HepG2 (cell line): ENCODE results near the gene TPO. TPM values are rescaled to one million over a fixed set of nuclear protein-coding genes. Genes with fewer than 3 reads are reported as not detected.

Experiments used
- ATAC-seq: fragments of 200-7000 bp; cut with Tn5 transposase; 3 replicates; pipeline ENCODE4 v1.9.1; 2020; ENCODE audit warnings: mild to moderate bottlenecking, moderate library complexity
- BruUV-seq: library from RNA; stranded (reverse); fragments of 400-500 nt; replicated peaks from 2 replicates; lab custom pipeline; 2021; lab: Mats Ljungman, UMichigan
- CTCF ChIA-PET: fragments of 300-600 bp; formaldehyde crosslinking; extraction: SDS; loops from one replicate; lab custom pipeline; 2021; ENCODE audit warnings: low total read pairs, inconsistent platforms, low intra/inter-chr PET ratio; lab: Yijun Ruan, JAX
- POLR2A ChIA-PET: fragments of 350-600 bp; sonication (Branson Sonifier 250); formaldehyde crosslinking; loops from one replicate; lab custom pipeline; 2020; ENCODE audit warnings: antibody characterized with exemption, inconsistent platforms; lab: Yijun Ruan, JAX
- DNase-seq: peaks from one replicate; pipeline ENCODE4 v3.0.0-alpha.2; 2015; ENCODE audit warnings: low spot score
- FAIRE-seq: peaks from 3 replicates; lab custom pipeline; 2011; peaks lifted over from hg19 to GRCh38; lab: Jason Lieb, UNC
- H2AFZ ChIP-seq: one replicate; pipeline ENCODE4 v1.6.1; 2011; ENCODE audit warnings: low read length, inconsistent platforms
- H3K27ac ChIP-seq: fragments of 300-600 bp; 3 replicates; pipeline ENCODE4 v1.8.0; 2011; ENCODE audit warnings: mixed run types, mild to moderate bottlenecking, mixed read lengths, low read length, inconsistent platforms; ENCODE audit not compliant: insufficient read depth; ENCODE audit errors: extremely low read length
- H3K27me3 ChIP-seq, 2 experiments: fragments of 200-600 bp in 1 of 2; 2 replicates in 1 of 2; 3 replicates in 1 of 2; pipeline versions ENCODE4 v1.6.0 to v1.8.0; 2011; ENCODE audit warnings: low read length in 2 of 2, mild to moderate bottlenecking in 2 of 2, moderate library complexity in 2 of 2, inconsistent platforms in 1 of 2; ENCODE audit not compliant: insufficient read depth in 2 of 2, control insufficient read depth in 1 of 2
- H3K36me3 ChIP-seq, 2 experiments: fragments of 200-600 bp in 1 of 2; replicated peaks in 1 of 2; 2 replicates in 1 of 2; 3 replicates in 1 of 2; pipeline versions ENCODE4 v1.5.1 to v1.8.0; 2011; ENCODE audit warnings: low read length in 2 of 2, inconsistent platforms in 1 of 2; ENCODE audit not compliant: insufficient read depth in 2 of 2, control insufficient read depth in 1 of 2
- H3K4me1 ChIP-seq: 2 replicates; pipeline ENCODE4 v1.5.1; 2012; ENCODE audit warnings: low read length, inconsistent platforms; ENCODE audit not compliant: insufficient read depth
- H3K4me2 ChIP-seq: 2 replicates; pipeline ENCODE4 v1.6.0; 2011; ENCODE audit warnings: low read depth, low read length, inconsistent platforms
- H3K4me3 ChIP-seq, 3 experiments: fragments of 200-600 bp in 1 of 3; sonication (generic), shearing (Covaris generic) in 1 of 3; replicated peaks in 1 of 3; 2 replicates each; pipeline ENCODE4 v1.5.1; 2011 to 2016; ENCODE audit warnings: low read length in 3 of 3, inconsistent platforms in 2 of 3, low read depth in 2 of 3, mild to moderate bottlenecking in 2 of 3, control low read depth in 1 of 3, mixed read lengths in 1 of 3; ENCODE audit not compliant: insufficient read depth in 1 of 3
- H3K79me2 ChIP-seq: one replicate; pipeline ENCODE4 v1.6.1; 2011; ENCODE audit warnings: low read length, inconsistent platforms; ENCODE audit not compliant: insufficient read depth
- H3K9ac ChIP-seq: 2 replicates; pipeline ENCODE4 v1.6.0; 2011; ENCODE audit warnings: mild to moderate bottlenecking, low read depth, low read length, inconsistent platforms; ENCODE audit not compliant: insufficient read depth
- H3K9me3 ChIP-seq: 2 replicates; pipeline ENCODE4 v1.5.1; 2012; ENCODE audit warnings: mild to moderate bottlenecking, low read length
- H4K20me1 ChIP-seq: 2 replicates; pipeline ENCODE4 v1.6.0; 2011; ENCODE audit warnings: inconsistent platforms, mild to moderate bottlenecking, low read length, moderate library complexity; ENCODE audit not compliant: insufficient read depth
- ISX ChIP-seq: sonication (generic); formaldehyde crosslinking; conservative IDR thresholded peaks from 2 replicates; pipeline ENCODE4 v1.5.0; 2020; ENCODE audit warnings: missing genetic modification reagents
- JUN ChIP-seq: sonication (generic); formaldehyde crosslinking; IDR thresholded peaks from 2 replicates; pipeline ENCODE4 v1.4.0; 2020; ENCODE audit warnings: mild to moderate bottlenecking, missing genetic modification reagents
- NCOA2 ChIP-seq: sonication (generic); formaldehyde crosslinking; IDR thresholded peaks from 2 replicates; pipeline ENCODE4 v1.8.0; 2022; ENCODE audit warnings: inconsistent platforms
- NR2C2 ChIP-seq: sonication (generic); formaldehyde crosslinking; IDR thresholded peaks from 2 replicates; pipeline ENCODE4 v1.4.0; 2020; ENCODE audit warnings: missing genetic modification reagents, mild to moderate bottlenecking, moderate library complexity, borderline replicate concordance
- SNAPC4 ChIP-seq: sonication (generic); formaldehyde crosslinking; IDR thresholded peaks from 2 replicates; pipeline ENCODE4 v1.4.0; 2020; ENCODE audit warnings: mild to moderate bottlenecking, missing genetic modification reagents
- TRIM24 ChIP-seq: sonication (generic); formaldehyde crosslinking; IDR thresholded peaks from 2 replicates; pipeline ENCODE4 v1.8.0; 2022; ENCODE audit warnings: mild to moderate bottlenecking, missing genetic modification reagents
- ZMYM2 ChIP-seq: sonication (generic); formaldehyde crosslinking; IDR thresholded peaks from 2 replicates; pipeline ENCODE4 v1.8.0; 2022; ENCODE audit warnings: mild to moderate bottlenecking, missing genetic modification reagents
- ZNF30 ChIP-seq: sonication (generic); formaldehyde crosslinking; IDR thresholded peaks from 2 replicates; pipeline ENCODE4 v1.5.0; 2020; ENCODE audit warnings: mild to moderate bottlenecking, missing genetic modification reagents
- ZNF354B ChIP-seq: sonication (generic); formaldehyde crosslinking; IDR thresholded peaks from 2 replicates; pipeline ENCODE4 v1.8.0; 2022; ENCODE audit warnings: mild to moderate bottlenecking, missing genetic modification reagents
- ZNF546 ChIP-seq: sonication (generic); formaldehyde crosslinking; conservative IDR thresholded peaks from 2 replicates; pipeline ENCODE4 v1.8.1; 2023; ENCODE audit warnings: mild to moderate bottlenecking, missing genetic modification reagents
- ZNF556 ChIP-seq: sonication (generic); formaldehyde crosslinking; IDR thresholded peaks from 2 replicates; pipeline ENCODE4 v1.4.0; 2020; ENCODE audit warnings: mild to moderate bottlenecking, missing genetic modification reagents, borderline replicate concordance
- ZNF576 ChIP-seq: sonication (generic); formaldehyde crosslinking; IDR thresholded peaks from 2 replicates; pipeline ENCODE4 v1.4.0; 2020; ENCODE audit warnings: mild to moderate bottlenecking, missing genetic modification reagents
- WGBS: methylation state at CpG from one replicate; pipeline ENCODE4 v1.1.6; 2017; ENCODE audit warnings: low lambda C conversion rate; 5-methylcytosine and 5-hydroxymethylcytosine counted together
- in situ Hi-C: cut with HindIII; loops from 2 replicates; pipeline ENCODE4 v1.10.0; 2017; ENCODE audit warnings: low pct_unique_long_range_greater_than_20kb; ENCODE audit not compliant: extremely low pct_ligation_motif_present
- intact Hi-C: fragments of 100-400 bp; cut with micrococcal nuclease; formaldehyde crosslinking; loops from one replicate; pipeline ENCODE4 v1.10.0; 2022; ENCODE audit not compliant: unreplicated experiment
- polyA plus RNA-seq, 8 experiments: library from polyadenylated mRNA; depleted of rRNA in 3 of 8; stranded (reverse) in 7 of 8; unstranded in 1 of 8; fragments of >200 nt; fragmentation: Illumina TruSeq in 4 of 8; extraction: Trizol in 4 of 8; gene quantifications; 2 replicates each; pipeline versions ENCODE4 v1.2.1 to v1.2.3, GENCODE V29; 2011 to 2016; ENCODE audit warnings: low read depth in 4 of 8, missing spikeins in 1 of 8, mixed read lengths in 1 of 8; ENCODE audit not compliant: insufficient read depth in 1 of 8
- total RNA-seq, 5 experiments: library from RNA; depleted of rRNA; stranded (reverse); fragments of >200 nt; fragmentation: Illumina TruSeq; extraction: Trizol; gene quantifications; 2 replicates each; pipeline ENCODE4 v1.2.3, GENCODE V29; 2016; ENCODE audit warnings: low read depth in 1 of 5
- TF ChIP-seq, protein P1 (sequence below): sonication (generic); formaldehyde crosslinking; IDR thresholded peaks from 2 replicates; pipeline ENCODE4 v1.4.0; 2020; ENCODE audit warnings: missing genetic modification reagents

TPO gene
- total and polyA plus RNA-seq, 2 of the 13 experiments (the other 11 are each of a cell fraction or from before 2014, with no cell fraction given), result not detected

DNA sequence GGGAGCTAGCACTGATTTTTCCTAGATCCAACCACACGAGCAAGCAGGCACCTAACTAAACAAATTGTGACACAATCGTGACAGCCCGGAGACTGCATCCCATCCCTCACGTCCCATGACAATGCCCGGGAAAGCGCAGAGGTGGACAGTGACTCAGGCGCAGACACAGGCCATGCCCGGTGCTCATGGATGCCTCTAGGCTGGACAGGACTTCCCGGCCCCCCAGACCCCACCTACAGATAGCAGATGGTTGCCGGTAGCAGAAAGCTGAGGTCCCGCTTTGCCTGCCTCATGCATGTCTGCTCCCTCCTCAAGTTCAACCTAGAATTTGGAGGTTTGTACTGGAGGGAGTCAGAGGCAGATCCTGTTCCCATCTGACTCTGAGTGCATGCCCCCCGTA, 81.0 kb downstream of the TPO start:
- in situ Hi-C loops (no loop called here), intact Hi-C loops (no loop called here)
- FAIRE-seq (no peak), ATAC-seq (no peak), DNase-seq (no peak)
- BruUV-seq, result no TSS peak
- Histone ChIP-seq H4K20me1 (no peaks in the 10 kb centered on the region), H3K4me1 (no peaks in the 10 kb centered on the region), H3K9me3 (no peaks in the 10 kb centered on the region), H3K4me2 (no peak overlapping the region), H3K27me3 (peaks cover 5 to 77% of the 10 kb centered on the region in 2 experiments; a peak in 4 of 5 replicates), H3K79me2 (no peaks in the 10 kb centered on the region), H3K4me3 (no peak overlapping the region), H3K36me3 (no peaks in the 10 kb centered on the region), H3K9ac (no peak overlapping the region), H3K27ac (no peak overlapping the region), H2AFZ (no peak overlapping the region)
- TF ChIP-seq NCOA2 (no peak), ISX (no peak), SNAPC4 (no peak), ZNF30 (CRISPR knock-in tag) (no peak), ZNF576 (CRISPR knock-in tag) (no peak), TRIM24 (no peak), ZNF546 (CRISPR knock-in tag) (no peak), ZNF556 (no peak), JUN (CRISPR knock-in tag) (no peak), ZNF354B (CRISPR knock-in tag) (no peak), ZMYM2 (CRISPR knock-in tag) (no peak), NR2C2 (no peak)
- TF ChIP-seq, protein P1, sequence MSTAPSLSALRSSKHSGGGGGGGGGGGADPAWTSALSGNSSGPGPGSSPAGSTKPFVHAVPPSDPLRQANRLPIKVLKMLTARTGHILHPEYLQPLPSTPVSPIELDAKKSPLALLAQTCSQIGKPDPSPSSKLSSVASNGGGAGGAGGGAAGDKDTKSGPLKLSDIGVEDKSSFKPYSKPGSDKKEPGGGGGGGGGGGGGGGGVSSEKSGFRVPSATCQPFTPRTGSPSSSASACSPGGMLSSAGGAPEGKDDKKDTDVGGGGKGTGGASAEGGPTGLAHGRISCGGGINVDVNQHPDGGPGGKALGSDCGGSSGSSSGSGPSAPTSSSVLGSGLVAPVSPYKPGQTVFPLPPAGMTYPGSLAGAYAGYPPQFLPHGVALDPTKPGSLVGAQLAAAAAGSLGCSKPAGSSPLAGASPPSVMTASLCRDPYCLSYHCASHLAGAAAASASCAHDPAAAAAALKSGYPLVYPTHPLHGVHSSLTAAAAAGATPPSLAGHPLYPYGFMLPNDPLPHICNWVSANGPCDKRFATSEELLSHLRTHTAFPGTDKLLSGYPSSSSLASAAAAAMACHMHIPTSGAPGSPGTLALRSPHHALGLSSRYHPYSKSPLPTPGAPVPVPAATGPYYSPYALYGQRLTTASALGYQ (CRISPR knock-in tag), result no peak
- 25% methylated on average over 10 of the region's 12 CpGs for WGBS
- ChIA-PET POLR2A (no interaction called here), CTCF (no interaction called here)
